GM12873 (cell line): ENCODE results near the gene MAPKAP1.

Experiments
- TF ChIP-seq, protein P1 (sequence below): IDR thresholded peaks from 2 replicates; pipeline ENCODE4 v1.5.1; 2012; ENCODE audit warnings: low read depth, mild to moderate bottlenecking, moderate library complexity, low read length, control low read depth; ENCODE audit not compliant: insufficient read depth; ENCODE audit errors: missing control alignments

Gene MAPKAP1

DNA sequence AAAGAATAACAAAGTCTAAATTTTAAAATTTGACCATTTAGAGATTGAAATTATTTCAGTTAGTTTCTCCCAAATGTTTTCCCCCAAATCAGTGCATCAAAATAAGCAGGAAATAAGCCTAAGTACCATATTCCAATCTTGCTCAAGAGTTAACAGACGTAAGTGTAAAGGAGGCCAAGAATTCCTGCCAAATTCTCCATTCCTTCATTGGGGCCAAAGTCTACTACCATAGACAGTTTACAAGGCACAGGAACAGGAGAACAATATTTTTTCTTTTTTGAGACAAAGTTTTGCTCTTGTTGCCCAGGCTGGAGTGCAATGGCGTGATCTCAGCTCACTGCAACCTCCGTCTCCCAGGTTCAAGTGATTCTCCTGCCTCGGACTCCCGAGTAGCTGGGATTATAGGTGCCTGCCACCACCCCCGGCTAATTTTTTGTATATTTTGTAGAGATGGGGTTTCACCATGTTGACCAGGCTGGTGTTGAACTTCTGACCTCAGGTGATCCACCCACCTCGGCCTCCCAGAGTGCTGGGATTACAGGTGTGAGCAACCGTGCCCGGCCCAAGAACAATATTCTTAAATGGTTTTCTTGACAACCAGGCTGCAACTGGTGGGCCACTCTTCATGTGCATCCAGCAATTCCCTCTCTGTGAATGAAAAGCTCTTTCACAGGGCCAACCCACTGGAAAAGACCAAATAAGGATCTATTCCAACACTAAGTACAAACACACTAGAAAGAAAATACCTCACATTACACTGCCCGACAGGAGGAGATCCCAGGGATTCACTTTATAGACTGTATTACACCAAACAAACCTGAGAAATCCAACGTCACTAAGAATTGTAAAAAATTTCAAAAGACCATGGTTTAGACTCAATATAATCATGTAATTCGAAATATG, 127.7 kb downstream of the MAPKAP1 start:
- TF ChIP-seq, protein P1, sequence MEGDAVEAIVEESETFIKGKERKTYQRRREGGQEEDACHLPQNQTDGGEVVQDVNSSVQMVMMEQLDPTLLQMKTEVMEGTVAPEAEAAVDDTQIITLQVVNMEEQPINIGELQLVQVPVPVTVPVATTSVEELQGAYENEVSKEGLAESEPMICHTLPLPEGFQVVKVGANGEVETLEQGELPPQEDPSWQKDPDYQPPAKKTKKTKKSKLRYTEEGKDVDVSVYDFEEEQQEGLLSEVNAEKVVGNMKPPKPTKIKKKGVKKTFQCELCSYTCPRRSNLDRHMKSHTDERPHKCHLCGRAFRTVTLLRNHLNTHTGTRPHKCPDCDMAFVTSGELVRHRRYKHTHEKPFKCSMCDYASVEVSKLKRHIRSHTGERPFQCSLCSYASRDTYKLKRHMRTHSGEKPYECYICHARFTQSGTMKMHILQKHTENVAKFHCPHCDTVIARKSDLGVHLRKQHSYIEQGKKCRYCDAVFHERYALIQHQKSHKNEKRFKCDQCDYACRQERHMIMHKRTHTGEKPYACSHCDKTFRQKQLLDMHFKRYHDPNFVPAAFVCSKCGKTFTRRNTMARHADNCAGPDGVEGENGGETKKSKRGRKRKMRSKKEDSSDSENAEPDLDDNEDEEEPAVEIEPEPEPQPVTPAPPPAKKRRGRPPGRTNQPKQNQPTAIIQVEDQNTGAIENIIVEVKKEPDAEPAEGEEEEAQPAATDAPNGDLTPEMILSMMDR: no peak

DNA sequence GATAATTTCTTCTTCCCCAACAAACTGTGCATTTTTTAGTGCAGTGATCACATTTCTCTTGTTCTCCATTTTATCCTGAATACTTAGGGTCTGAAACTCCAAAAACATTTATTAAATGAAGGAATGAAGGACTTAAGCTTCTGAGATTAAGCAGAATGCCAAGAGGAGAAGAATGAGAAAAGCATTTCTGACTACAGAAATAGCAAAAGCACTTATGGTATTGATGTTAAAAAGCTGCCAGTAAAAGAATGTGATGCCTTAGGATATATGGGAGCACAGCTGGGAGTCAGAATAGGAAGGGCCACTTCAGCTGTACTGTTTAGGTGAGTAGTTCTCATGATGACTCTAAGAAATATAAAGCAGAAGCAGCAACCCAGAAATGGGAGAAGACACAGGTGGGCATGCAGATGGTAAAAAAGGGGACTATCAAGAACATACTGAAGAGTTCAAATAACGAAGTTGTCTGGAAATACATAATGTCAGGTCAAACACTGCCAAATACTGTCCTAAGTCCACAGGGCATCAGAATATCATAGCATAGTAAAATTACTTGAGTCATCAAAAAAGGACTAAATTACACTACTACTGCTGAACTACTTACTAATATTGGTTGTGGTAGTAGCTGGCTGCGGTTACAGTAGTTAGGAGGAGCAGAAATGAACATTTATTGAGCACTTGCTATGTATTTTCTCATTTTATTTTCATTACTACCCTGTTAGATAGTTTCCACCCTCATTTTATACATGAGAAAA, 132.7 kb downstream of the MAPKAP1 start:
- TF ChIP-seq, protein P1: no peak

DNA sequence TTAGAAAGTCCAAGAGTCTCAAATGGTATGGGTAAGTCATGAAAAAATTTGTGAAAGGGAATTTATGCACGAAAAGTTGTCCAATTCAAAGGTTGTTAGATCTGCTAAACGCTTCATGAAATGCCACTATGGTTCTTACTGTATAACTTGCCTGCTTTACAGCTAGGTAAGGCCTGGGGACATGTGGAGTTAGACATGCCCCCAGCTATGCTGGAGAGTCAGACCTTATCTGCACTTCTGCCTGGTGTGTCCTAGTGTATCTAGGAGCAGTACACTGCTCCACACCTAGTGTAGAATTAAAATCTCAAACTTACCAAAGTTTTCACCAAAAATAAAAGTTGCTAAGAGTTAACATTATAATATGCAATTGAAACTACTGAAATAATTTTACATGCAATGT, 136.8 kb downstream of the MAPKAP1 start:
- TF ChIP-seq, protein P1: no peak

DNA sequence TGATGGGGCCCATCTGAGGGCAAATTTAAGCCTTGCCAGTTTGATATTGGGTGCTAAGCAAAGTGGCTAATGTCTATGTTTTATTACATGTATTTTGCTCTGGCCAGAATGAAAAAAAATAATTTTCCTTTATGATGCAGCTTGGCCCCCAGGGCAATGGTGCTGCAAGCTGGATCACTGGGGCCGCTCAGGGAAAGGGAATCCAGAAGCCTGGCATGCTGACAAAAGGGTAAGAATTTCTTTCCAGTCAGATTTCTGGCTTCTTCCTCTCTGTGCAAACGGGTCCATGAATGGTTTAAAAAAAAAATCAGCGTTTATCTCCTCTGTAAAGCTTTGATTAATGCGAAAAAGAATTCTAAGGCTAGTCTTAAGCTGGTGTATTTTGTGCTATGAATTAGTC, 138.4 kb downstream of the MAPKAP1 start:
- TF ChIP-seq, protein P1: no peak

DNA sequence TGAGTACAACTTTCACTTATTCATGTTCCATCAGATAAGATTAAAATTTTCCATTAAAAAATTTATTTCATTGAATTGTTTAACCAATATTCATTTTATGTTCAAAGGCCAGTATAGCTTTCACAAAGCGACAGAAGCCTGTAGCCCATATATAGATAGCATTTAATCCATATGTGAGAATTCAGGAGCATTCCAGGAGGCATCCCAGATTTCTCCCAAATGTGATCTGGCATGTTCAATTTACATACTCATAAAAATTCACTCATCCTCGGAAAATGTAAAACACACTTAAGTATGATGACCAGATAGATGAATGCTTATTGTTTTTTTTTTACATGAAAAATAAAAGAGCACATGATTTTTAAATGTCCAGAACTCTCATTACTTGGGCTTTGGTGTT, 141.9 kb downstream of the MAPKAP1 start:
- TF ChIP-seq, protein P1: no peak

DNA sequence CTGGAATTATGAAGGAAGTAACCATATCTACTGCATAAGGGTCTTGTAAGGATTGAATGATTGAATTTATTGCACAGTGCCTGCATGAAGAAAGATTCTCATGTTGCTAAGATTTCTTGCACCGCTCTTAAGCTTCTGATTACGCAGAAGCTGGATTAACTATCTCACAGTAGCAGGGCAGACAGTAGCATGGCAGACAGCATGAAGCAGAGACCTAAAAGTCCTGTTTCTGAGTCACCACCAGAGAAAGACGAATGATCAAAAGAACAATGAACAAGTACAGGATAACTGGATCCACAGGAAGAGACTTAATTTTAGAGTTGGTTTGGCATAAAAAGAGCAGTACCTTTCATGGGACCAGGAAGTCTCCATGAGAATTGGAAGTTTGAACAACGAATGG, 142.4 kb downstream of the MAPKAP1 start:
- TF ChIP-seq, protein P1: no peak

DNA sequence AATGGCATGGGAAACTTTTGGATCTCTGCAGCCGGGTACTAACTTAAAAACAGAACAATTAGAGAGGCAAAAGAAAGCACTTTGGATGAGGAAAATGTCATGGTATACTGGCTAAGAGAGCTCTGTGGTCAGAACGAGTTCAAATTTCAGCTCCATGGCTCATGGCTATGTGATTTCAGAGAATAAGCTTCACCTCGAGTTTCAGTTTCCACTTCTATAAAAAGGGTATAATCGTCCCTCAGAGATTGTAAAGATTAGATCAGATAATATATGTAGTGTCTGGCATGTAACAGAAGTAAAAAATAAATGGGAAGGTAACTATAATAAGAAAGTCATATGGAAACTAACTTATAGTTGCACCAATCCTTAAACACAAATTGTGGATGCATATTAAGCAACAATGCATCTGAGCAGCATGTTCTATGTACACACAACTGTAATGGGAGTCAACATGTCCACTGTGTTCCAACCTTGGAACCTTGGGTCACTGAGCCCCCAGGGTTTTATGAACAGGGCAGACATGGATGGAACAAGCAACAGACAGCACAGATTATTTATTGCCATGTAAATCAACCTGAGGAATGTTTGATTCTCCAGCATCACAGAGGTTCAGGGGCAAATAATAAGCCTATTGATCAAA, 145.4 kb downstream of the MAPKAP1 start:
- TF ChIP-seq, protein P1: no peak
